ENCODE data around the gene OSBP2.

DNA sequence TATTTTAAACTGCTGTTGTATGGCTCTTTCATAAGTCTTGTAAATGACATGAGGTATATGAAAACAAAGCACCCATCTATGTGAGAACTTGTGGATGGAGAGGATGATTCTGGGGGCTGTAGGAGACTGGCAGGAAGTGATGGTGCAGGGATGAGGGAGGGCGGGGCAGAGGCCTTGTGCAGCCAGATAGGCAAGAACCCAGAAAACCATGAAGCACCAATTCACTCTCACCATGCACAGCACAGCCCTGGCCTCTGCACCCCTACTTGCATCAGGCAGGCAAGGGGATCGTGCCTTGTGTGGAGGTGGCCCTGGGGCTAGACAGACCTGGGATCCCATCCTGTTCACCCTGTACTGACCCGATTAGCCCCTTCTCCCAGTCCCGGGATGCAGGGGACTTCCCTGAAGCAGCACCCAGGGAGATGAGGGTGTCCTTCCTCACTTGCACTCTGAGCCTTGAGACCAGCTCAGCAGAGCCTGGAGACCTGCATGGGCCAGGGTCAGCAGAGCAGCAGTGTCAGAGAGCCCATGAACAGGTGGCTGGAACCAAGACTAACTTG lies 188.4 kb downstream of the OSBP2 start:
- TF ChIP-seq EP300 (IDR thresholded peaks at IDR 0.05) (no peak), CTCF (IDR thresholded peaks at IDR 0.05) (no peak)

All from tibial nerve (tissue), 4 donors.